T-helper 1 cell treated with Interleukin-12 subunit alpha and Interleukin-12 subunit beta and Interleukin-4 antibody, amounts not matched to agents 30 μg/mL and 1 μg/mL, for 36 hours (primary cell): ENCODE data around the gene SYMPK.
"Not testable (repeated sequence)": the region's sequence is repeated elsewhere in the genome, so short reads cannot be mapped to it uniquely, and the experiment has no call there.

ENCODE experiments used
- H3K27ac Mint-ChIP-seq: one replicate; pipeline ENCODE4 v1.8.0; 2021; ENCODE audit warnings: mild to moderate bottlenecking, mixed read lengths
- H3K27me3 Mint-ChIP-seq: one replicate; pipeline ENCODE4 v1.8.0; 2021; ENCODE audit warnings: low read depth, mixed read lengths
- H3K36me3 Mint-ChIP-seq: one replicate; pipeline ENCODE4 v1.8.0; 2021; ENCODE audit warnings: low read depth, mixed read lengths
- H3K4me1 Mint-ChIP-seq: one replicate; pipeline ENCODE4 v1.8.0; 2021; ENCODE audit warnings: low read depth, mixed read lengths
- H3K4me3 Mint-ChIP-seq: one replicate; pipeline ENCODE4 v1.8.0; 2021; ENCODE audit warnings: mild to moderate bottlenecking, moderate library complexity, mixed read lengths
- H3K9me3 Mint-ChIP-seq: one replicate; pipeline ENCODE4 v1.8.0; 2021; ENCODE audit warnings: mixed read lengths

Gene SYMPK

DNA sequence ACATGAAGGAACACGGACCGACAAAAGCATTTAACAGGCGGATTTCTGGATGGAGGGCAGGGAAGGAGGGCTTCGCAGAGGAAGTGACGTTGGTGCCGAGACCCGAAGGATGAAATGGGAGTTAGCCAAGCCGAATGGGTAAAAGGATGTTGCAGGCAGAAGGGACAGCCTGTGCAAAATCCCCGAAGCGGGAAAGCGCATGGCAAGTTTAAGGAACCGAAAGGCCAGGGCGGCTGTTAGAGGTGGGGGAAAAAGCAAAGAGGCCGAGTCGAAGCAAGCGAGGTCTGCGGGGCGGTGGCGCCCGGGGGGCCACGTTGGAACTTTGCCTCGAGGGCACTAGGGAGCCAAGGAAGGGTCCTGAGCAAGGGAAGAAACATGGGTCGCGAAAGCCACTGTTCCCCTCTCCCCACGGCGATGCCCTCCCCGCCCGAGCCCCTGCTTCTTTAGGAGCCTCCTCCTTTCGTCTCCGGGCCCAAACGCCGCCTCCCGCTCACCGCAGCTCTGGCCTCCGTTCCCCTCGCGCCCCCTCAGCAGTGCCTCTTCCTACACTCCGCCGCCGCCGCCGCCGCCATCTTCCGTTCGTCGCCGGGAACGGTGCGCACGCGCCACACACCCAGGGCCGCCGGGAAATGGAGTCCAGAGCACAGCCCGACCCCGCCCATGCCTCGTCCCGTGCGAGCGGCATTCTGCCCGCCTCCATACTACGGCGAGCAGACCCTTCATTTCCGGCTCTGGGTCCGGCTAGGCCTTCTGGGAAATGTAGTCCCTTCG lies at the start of gene SYMPK:
SYMPK (minus strand) TSS at position 584 of the 771 bp plus-strand sequence. CDS start 8,652 bp downstream, outside the sequence.
- peaks cover 22% of the 10 kb centered on the region for H3K4me1 Mint-ChIP-seq
- H3K27ac Mint-ChIP-seq, result peak within 1 kb of the TSS; percentile 94
- peaks cover 15% of the 10 kb centered on the region for H3K36me3 Mint-ChIP-seq
- H3K9me3 Mint-ChIP-seq, result no peaks in the 10 kb centered on the region
- peak within 1 kb of the TSS; percentile 96 for H3K4me3 Mint-ChIP-seq
- H3K27me3 Mint-ChIP-seq, result peaks cover 48% of the 10 kb centered on the region

DNA sequence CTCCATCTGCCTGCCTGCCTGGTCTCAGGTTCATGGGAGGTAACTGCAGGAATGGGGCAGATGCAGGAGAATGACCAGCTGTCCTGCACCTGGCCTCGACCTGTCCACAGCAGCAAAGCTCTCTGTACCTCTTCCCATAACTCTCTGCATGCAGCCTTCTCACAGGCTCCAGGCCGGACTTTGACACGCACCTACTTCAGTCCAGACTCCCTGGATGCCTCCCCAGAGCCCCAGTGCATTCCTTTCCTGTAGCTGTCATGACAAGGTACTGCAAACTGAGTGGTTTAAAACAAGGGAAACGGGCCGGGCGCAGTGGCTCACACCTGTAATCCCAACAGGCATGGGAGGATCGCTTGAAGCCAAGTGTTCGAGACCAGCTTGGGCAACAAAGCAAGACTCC lies 48.3 kb upstream of the SYMPK start:
- peaks cover 3% of the 10 kb centered on the region for H3K4me1 Mint-ChIP-seq
- peaks cover 15% of the 10 kb centered on the region for H3K27me3 Mint-ChIP-seq
- no peaks in the 10 kb centered on the region for H3K9me3 Mint-ChIP-seq
- no peaks in the 10 kb centered on the region for H3K36me3 Mint-ChIP-seq
- no peak overlapping the region for H3K4me3 Mint-ChIP-seq
- H3K27ac Mint-ChIP-seq, result no peak overlapping the region

DNA sequence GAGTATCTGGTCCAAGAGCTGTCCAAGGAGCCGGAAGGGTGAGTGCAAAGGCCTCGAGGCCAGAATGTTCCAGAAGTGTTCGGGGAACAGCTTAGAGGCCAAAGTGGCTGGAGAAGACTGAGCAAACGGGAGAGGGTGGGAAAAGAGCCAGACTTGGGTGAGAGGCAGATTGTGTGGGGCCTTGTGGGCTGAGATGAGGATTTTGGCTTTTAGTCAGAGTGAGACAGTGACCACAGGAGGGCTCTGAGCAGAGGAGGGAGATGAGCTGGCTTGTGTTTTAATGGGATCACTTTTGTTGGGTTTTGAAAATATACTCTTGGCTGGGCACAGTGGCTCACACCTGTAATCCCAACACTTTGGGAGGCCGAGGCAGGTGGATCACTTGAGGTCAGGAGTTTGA lies 46.0 kb upstream of the SYMPK start:
- Mint-ChIP-seq H3K36me3 (no peaks in the 10 kb centered on the region), H3K27me3 (peaks cover 15% of the 10 kb centered on the region), H3K4me1 (peaks cover 3% of the 10 kb centered on the region), H3K9me3 (no peaks in the 10 kb centered on the region), H3K4me3 (no peak overlapping the region), H3K27ac (no peak overlapping the region)

DNA sequence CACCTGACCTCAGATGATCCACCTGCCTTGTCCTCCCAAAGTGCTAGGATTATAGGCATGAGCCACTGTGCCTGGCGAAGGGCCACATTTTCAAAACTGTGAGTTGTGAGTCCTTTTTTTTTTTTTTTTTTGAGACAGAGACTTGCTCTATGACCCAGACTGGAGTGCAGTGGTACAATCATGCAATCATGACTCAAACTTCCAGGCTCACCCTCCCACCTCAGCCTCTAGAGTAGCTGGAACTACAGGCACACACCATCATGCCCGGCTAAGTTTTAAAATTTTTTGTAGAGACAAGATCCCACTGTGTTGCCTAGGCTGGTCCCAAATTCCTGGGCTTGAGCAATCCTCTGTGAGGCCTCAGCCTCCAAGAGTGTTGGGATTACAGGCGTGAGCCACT lies 43.3 kb upstream of the SYMPK start:
- Mint-ChIP-seq H3K4me3 (no peak overlapping the region), H3K36me3 (no peaks in the 10 kb centered on the region), H3K27ac (no peak overlapping the region), H3K4me1 (peaks cover 8% of the 10 kb centered on the region), H3K9me3 (no peaks in the 10 kb centered on the region), H3K27me3 (peaks cover 6% of the 10 kb centered on the region)

DNA sequence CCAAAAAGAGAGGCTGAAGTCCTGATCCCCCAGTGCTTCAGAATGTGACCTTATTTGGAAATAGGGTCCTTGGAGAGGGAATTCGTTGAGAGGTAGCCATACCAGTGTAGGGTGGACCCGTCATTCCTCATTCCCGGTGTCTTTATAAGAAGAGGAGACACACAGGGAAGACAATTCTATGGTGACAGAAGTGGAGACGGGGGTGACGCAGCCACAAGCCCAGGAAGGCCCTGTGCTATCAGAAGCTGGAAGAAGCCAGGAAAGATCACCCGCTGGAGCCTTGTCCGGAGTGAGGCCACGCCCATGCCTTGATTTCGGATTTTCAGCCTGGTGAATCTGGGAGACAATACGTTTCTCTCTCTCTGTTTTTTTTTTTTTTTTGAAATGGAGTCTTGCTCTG lies 42.1 kb upstream of the SYMPK start:
- H3K9me3 Mint-ChIP-seq, result no peaks in the 10 kb centered on the region
- no peak overlapping the region for H3K27ac Mint-ChIP-seq
- no peak overlapping the region for H3K4me3 Mint-ChIP-seq
- peaks cover 13% of the 10 kb centered on the region for H3K4me1 Mint-ChIP-seq
- H3K36me3 Mint-ChIP-seq, result peaks cover 6% of the 10 kb centered on the region
- peaks cover 4% of the 10 kb centered on the region for H3K27me3 Mint-ChIP-seq

DNA sequence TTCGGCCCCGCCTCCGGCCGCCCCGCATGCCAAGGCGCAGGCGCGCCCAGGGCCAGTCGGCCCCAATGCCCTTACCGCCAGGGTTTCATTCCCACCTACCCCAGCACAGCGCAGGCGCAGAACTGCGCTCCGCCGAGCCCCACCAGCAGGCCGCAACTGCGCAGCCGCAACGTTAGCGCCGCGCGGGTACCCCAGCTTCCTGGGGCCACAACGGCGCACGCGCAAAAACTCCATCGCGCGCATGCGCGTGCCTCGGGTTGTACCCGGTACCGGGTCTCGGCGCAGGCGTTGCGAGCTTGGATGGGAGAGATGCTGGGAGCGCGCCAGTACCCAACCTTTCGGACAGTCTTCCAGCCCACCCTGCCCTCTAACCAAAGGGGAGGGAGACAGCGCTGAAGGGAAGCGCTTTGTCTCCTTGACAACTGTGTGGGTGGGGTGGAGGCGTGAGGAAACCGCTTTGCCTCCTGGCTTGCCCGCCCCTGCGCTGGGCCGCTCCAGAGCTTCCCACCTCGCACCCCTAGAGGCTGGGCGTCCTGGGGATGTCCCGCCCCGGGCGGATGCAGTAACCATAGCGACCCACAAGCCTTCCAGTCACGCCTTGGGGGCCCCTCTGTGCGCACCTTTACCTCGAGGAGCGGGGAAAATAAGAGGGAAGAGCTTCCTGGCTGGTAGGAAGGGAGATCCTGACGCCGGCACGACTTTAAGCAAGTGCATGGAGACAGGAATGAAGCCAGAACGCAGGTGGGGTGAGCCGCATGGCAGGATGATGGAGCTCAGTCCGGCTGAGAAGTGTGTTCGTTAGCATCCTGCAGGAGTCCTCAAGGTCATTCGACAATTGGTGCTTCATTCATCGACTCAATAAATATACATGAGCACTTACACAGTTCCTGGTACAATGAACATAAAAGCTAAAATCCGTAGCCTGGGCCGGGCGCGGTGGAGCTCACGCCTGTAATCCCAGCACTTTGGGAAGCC lies 40.0 kb upstream of the SYMPK start:
- H3K27ac Mint-ChIP-seq, result peak overlapping the region; percentile 88
- peaks cover 11% of the 10 kb centered on the region for H3K4me1 Mint-ChIP-seq
- H3K27me3 Mint-ChIP-seq, result no peaks in the 10 kb centered on the region
- H3K9me3 Mint-ChIP-seq, result no peaks in the 10 kb centered on the region
- H3K4me3 Mint-ChIP-seq, result peak overlapping the region; percentile 98
- peaks cover 17% of the 10 kb centered on the region for H3K36me3 Mint-ChIP-seq

DNA sequence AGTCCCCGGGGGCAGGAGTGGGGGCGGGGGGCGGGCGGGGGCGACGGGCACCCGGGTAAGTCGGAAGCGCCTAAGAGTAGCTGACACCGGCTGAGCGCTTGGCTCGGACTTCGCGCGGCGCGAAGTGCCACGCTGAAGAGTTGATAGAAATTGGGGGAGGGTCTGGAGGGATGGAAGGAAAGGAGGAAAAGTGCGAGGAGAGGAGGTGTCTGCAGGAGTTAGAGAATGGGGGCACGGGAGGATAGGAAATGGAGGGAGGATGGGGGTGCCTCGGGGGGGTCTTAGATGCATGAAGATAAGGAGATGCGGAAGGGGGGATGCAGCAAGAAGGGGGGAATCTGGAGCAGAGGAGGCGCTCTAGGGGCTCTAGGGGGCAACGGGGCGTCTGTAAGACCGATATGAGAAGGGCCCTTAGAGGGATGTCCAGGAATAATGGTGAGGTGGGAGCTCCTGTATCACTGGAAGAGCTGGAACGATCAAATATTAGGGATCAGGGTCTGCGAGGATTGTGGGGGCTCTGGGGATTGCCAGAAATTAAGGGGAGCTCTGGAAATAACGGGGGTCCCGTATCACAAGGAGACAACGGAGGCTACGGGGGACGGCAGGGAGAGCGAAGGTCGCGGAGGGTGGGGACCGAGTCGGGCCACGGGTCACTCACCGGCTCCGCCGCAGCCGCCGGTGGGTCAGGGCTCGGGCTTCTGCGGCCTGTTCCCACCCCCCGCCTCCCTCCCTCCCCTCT lies 39.1 kb upstream of the SYMPK start, which contains the start of gene MYPOP:
MYPOP (minus strand) TSS at position 702 of the 739 bp plus-strand sequence. CDS start 840 bp downstream, outside the sequence.
- peak within 1 kb of the TSS; percentile 98 for H3K4me3 Mint-ChIP-seq
- H3K27ac Mint-ChIP-seq, result peak within 1 kb of the TSS; percentile 88
- H3K4me1 Mint-ChIP-seq, result peaks cover 11% of the 10 kb centered on the region
- peaks cover 17% of the 10 kb centered on the region for H3K36me3 Mint-ChIP-seq
- H3K27me3 Mint-ChIP-seq, result no peaks in the 10 kb centered on the region
- H3K9me3 Mint-ChIP-seq, result no peaks in the 10 kb centered on the region

DNA sequence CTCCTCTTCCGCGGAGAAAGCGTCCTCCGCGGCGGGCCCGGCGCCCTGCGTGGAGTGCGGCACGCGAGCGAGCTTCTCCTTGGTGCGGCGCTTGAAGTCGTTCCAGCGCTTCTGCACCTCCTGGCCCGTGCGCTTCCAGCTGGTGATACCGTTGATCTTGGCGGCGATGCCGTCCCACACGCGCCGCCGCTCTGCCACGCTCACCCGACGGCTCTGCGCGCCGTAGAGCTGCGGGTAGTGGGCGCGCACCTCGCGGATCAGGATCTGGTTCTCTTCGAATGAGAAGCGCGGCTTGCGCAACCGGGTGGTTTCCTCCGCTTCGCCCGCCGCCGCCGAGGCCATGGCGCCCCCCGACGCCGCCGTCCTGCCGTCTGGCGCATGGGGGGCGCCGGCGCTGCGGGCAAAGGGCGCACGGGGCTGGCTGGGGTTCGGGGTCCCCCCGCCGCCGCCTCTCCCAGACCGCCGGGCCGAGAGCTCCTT lies 38.5 kb upstream of the SYMPK start:
- H3K4me3 Mint-ChIP-seq, result peak overlapping the region; percentile 31
- H3K27ac Mint-ChIP-seq, result no peak overlapping the region
- H3K27me3 Mint-ChIP-seq, result no peaks in the 10 kb centered on the region
- H3K9me3 Mint-ChIP-seq, result no peaks in the 10 kb centered on the region
- H3K36me3 Mint-ChIP-seq, result peaks cover 17% of the 10 kb centered on the region
- H3K4me1 Mint-ChIP-seq, result peaks cover 11% of the 10 kb centered on the region

DNA sequence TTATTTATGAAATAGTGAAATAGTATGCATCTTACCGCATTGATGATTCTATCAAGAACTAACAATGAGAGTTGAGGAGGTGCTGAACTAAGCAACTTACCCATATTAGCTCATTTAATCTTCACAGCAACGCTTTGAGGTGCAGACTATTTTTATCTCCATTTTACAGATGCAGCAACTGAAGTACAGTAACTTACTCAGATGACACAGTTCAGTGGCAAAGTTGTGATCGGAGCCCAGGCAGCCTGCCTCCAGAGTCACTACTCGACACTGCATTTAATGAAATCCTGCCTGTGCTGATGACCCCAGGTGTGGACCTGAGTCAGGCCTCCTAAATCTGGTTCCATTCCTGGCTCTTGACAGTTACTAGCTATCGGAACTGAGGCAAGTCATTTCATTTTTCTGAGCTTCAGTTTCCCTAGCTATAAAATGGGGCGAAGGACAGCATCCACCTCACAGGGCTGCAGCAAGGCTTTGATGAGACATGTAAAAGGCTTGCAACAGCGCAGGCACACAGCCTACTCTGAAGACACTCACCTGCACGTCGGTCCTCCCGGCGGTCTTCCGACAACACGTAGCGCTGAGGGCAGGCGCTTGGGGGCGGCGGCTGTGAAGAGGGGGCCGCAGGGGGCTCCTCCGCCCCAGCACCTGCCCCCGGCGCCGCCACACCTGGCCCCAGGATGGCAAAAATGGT lies 37.9 kb upstream of the SYMPK start:
- Mint-ChIP-seq H3K4me1 (peaks cover 11% of the 10 kb centered on the region), H3K4me3 (peak overlapping the region; percentile 34), H3K27ac (no peak overlapping the region)

DNA sequence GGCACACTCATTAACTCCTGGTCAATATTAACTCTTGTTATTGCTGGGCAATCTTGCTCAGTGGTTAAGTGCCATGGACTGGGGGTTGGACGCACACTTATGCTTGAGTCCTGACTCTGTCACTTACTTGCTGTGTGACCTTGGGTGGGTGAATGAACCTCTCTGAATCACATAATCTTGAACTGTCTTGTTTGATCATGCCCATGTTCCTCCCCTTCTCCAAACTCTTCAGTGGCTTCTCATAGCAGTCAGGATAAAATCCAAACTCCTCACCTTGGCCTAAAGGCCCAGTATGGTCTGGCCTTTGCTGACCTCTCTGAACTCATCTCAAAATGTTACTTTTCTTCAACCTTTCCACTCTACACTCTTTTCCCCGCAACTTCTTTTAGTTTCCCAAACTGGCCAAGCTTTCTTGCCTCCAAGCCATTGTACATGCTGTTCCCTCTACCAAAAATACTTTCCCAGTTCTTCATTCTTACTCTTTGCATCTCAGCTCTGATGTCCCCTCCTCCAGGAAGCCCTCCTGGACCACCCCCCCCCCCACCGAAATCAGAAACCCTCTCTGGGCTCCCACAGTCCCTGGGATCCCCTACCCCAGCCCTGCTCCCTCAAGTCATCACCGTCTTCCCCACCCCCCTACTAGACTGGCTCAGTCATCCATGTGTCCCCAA lies 37.1 kb upstream of the SYMPK start:
- H3K27me3 Mint-ChIP-seq, result no peaks in the 10 kb centered on the region
- peaks cover 11% of the 10 kb centered on the region for H3K4me1 Mint-ChIP-seq
- H3K4me3 Mint-ChIP-seq, result no peak overlapping the region
- peaks cover 20% of the 10 kb centered on the region for H3K36me3 Mint-ChIP-seq
- no peaks in the 10 kb centered on the region for H3K9me3 Mint-ChIP-seq
- no peak overlapping the region for H3K27ac Mint-ChIP-seq

More for the DNA sequence above, 37.9 kb upstream of the SYMPK start:
- Mint-ChIP-seq H3K9me3 (no peaks in the 10 kb centered on the region), H3K27me3 (no peaks in the 10 kb centered on the region), H3K36me3 (peaks cover 17% of the 10 kb centered on the region)

DNA sequence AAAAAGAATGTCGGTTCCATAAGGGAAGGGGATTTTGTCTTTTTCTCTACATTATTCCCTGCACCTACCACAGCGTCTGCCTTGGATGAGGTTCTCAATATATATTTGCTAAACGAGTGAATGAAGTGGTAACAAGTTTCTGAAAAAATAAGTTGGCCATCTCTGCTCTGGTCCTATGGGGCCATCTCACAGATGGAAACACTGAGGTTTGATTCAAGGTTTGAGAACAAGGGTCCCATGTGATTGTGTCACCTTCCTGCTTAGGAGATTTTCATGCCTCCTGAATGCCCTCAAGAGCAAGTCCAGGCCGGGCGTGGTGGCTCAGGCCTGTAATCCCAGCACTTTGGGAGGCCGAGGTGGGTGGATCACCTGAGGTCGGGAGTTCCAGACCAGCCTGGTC lies 36.3 kb upstream of the SYMPK start:
- Mint-ChIP-seq H3K36me3 (peaks cover 20% of the 10 kb centered on the region), H3K4me3 (no peak overlapping the region), H3K27ac (no peak overlapping the region), H3K9me3 (no peaks in the 10 kb centered on the region), H3K4me1 (peaks cover 11% of the 10 kb centered on the region), H3K27me3 (no peaks in the 10 kb centered on the region)

DNA sequence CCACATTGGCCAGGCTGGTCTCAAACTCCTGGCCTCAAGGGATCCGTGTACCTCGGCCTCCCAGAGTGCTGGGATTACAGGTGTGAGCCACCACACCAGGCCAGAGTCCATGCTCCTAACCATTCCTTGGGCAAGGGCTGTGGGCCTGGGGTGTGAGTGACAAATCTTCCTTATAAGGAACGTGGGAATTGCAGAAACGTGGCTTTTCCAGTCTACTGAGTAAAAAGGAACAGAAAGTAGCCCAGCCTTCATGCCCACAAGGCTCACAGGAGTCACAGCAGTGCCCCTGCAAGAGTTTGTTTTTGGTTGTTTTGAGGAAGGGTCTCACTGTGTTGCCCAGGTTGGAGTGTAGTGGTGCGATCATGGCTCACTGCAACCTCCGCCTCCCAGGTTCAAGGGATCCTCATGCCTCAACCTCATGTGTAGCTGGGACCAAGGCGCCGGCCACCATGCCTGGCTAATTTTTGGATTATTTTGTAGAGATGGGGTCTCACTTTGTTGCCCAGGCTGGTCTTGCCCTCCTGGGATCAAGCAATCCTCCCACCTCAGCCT lies 34.4 kb upstream of the SYMPK start:
- no peaks in the 10 kb centered on the region for H3K27me3 Mint-ChIP-seq

DNA sequence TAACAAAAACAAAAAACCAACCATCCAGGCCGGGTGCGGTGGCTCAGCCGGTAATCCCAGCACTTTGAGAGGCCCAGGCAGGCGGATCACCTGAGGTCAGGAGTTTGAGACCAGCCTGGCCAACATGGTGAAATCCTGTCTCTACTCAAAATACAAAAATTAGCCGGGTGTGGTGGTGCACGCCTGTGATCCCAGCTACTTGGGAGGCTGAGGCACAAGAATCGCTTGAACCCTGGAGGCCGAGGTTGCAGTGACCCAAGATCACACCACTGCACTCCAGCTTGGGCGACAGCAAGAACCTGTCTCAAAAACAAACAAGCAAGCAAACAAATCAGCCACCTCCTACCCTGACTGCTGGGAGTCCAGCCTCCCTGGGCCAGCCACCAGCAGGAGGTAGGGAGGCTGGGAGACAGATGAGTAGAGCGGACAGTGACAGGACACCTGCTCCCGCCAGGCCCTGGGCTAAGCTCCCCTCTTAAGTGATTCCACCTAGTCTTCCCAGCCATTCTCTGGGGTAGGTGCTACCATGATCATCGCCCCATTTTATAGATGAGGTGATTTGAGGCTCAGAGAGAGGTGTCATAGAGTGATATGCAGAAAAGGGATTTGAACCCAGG lies 33.1 kb upstream of the SYMPK start:
- peaks cover 21% of the 10 kb centered on the region for H3K36me3 Mint-ChIP-seq
- not testable (repeated sequence) for H3K27ac Mint-ChIP-seq, H3K9me3 Mint-ChIP-seq, H3K27me3 Mint-ChIP-seq, H3K4me3 Mint-ChIP-seq, H3K4me1 Mint-ChIP-seq

More for the DNA sequence above, 34.4 kb upstream of the SYMPK start:
- Mint-ChIP-seq H3K9me3 (no peaks in the 10 kb centered on the region), H3K4me1 (peaks cover 12% of the 10 kb centered on the region), H3K27ac (no peak overlapping the region), H3K4me3 (no peak overlapping the region), H3K36me3 (peaks cover 21% of the 10 kb centered on the region)
